ENCODE results near the gene SUV39H1.

GRCh38 chrX:48751343-48751742 lies 54.8 kb downstream of the SUV39H1 start:
- TF ChIP-seq CTCF (IDR thresholded peaks at IDR 0.05) (no peak), POLR2A (IDR thresholded peaks at IDR 0.05) (no peak)

All from uterus (tissue), 2 donors.